ENCODE measurements around the gene SRBD1. TPM values are rescaled to one million over a fixed set of nuclear protein-coding genes. Genes with fewer than 3 reads are reported as not detected.

The SRBD1 gene
- total RNA-seq, 1 donor, result 17.4 TPM

DNA sequence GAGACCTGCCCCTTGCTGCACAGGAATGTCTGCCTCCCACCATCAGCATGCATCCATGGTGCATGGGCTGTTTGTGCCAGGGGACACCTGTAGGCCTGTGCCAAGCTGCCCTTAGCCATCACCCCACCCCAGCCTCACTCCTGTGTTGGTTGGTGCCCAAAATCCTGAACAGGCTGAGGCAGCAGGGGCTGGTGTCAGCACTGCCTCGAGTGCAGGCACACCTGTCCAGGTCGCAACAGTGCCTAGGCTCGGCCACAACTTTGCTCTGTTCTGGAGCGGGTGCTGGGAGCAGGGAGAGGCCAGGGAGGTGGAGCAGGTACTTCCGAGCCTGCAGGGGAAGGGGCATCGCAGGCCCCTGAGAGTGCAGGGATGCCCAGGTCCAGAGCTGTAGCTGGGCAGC, 69.1 kb downstream of the SRBD1 start:
- Histone ChIP-seq H3K27me3 (ENCODE audit: insufficient read depth, low read length) (no peaks in the 10 kb centered on the region), H3K36me3 (ENCODE audit: insufficient read depth, low read length) (peaks cover 32% of the 10 kb centered on the region), H3K27ac (ENCODE audit: low read depth, low read length) (no peak overlapping the region), H3K4me1 (ENCODE audit: insufficient read depth, low read length) (no peaks in the 10 kb centered on the region), H3K4me3 (ENCODE audit: insufficient read depth, low read length) (no peak overlapping the region), H4K20me1 (ENCODE audit: insufficient read depth, low read length) (no peaks in the 10 kb centered on the region), H3K9me3 (ENCODE audit: low read depth, low read length) (peaks cover 3% of the 10 kb centered on the region), H2AFZ (ENCODE audit: low read length) (no peak overlapping the region), H3K4me2 (ENCODE audit: insufficient read depth, low read length) (no peak overlapping the region), H3K79me2 (ENCODE audit: insufficient read depth, low read length) (no peaks in the 10 kb centered on the region)
- TF ChIP-seq, protein P1, sequence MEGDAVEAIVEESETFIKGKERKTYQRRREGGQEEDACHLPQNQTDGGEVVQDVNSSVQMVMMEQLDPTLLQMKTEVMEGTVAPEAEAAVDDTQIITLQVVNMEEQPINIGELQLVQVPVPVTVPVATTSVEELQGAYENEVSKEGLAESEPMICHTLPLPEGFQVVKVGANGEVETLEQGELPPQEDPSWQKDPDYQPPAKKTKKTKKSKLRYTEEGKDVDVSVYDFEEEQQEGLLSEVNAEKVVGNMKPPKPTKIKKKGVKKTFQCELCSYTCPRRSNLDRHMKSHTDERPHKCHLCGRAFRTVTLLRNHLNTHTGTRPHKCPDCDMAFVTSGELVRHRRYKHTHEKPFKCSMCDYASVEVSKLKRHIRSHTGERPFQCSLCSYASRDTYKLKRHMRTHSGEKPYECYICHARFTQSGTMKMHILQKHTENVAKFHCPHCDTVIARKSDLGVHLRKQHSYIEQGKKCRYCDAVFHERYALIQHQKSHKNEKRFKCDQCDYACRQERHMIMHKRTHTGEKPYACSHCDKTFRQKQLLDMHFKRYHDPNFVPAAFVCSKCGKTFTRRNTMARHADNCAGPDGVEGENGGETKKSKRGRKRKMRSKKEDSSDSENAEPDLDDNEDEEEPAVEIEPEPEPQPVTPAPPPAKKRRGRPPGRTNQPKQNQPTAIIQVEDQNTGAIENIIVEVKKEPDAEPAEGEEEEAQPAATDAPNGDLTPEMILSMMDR (IDR thresholded peaks at IDR 0.05; ENCODE audit: extremely low read depth, low read depth, low read length), result no peak
- no peak for DNase-seq (ENCODE audit: insufficient read length, low spot score, missing footprints)

DNA sequence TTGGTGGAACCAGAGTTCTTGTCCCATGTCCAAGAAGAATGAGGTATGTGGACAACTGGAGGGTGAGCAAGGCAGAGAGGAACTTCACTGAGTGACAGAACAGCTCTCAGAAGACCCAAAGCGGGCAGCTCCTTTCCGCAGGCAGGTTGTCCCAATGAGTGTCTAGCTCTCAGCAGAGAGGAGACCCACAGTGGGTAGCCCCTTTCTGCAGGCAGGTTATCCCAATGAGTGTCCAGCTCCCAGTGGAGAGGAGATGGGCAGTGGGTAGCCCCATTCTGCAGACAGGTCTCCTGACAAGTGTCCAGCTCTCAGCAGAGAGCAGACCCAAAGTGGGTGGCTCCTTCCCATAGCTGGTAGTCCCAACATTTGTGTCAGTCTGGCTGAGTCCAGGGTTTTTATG, 69.6 kb downstream of the SRBD1 start:
- H3K79me2 ChIP-seq (ENCODE audit: insufficient read depth, low read length), result no peaks in the 10 kb centered on the region
- TF ChIP-seq, protein P1 (IDR thresholded peaks at IDR 0.05; ENCODE audit: extremely low read depth, low read depth, low read length), result no peak
- H3K4me2 ChIP-seq (ENCODE audit: insufficient read depth, low read length), result no peak overlapping the region
- H3K27me3 ChIP-seq (ENCODE audit: insufficient read depth, low read length), result no peaks in the 10 kb centered on the region
- H3K9me3 ChIP-seq (ENCODE audit: low read depth, low read length), result peaks cover 3% of the 10 kb centered on the region
- peaks cover 32% of the 10 kb centered on the region for H3K36me3 ChIP-seq (ENCODE audit: insufficient read depth, low read length)
- DNase-seq (ENCODE audit: insufficient read length, low spot score, missing footprints), result no peak
- no peak overlapping the region for H3K27ac ChIP-seq (ENCODE audit: low read depth, low read length)
- H3K4me3 ChIP-seq (ENCODE audit: insufficient read depth, low read length), result no peak overlapping the region
- no peaks in the 10 kb centered on the region for H3K4me1 ChIP-seq (ENCODE audit: insufficient read depth, low read length)
- no peaks in the 10 kb centered on the region for H4K20me1 ChIP-seq (ENCODE audit: insufficient read depth, low read length)
- H2AFZ ChIP-seq (ENCODE audit: low read length), result no peak overlapping the region

DNA sequence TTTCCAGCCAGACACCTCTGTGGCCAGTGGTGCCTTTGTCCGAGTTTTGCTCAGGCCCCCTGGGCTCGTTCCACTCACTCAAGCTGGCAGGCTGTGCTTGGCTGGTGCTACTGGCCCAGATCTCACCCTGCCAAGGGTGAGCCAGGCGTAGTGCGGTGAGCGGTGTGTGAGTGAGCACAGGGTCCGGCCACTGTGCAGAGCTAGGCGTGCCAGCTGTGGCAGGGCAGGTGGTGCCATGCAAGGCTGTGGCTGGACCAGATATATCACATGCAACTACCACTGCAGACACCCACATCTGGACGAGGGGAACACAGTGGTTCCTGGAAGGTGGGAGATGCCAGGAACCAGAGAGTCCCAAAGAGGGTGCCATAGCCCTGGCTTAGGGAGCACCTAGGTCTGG, 70.1 kb downstream of the SRBD1 start:
- no peaks in the 10 kb centered on the region for H3K4me1 ChIP-seq (ENCODE audit: insufficient read depth, low read length)
- H3K79me2 ChIP-seq (ENCODE audit: insufficient read depth, low read length), result no peaks in the 10 kb centered on the region
- peaks cover 32% of the 10 kb centered on the region for H3K36me3 ChIP-seq (ENCODE audit: insufficient read depth, low read length)
- H3K4me3 ChIP-seq (ENCODE audit: insufficient read depth, low read length), result no peak overlapping the region
- H3K4me2 ChIP-seq (ENCODE audit: insufficient read depth, low read length), result no peak overlapping the region
- no peak for DNase-seq (ENCODE audit: insufficient read length, low spot score, missing footprints)
- no peak overlapping the region for H2AFZ ChIP-seq (ENCODE audit: low read length)
- no peak overlapping the region for H3K27ac ChIP-seq (ENCODE audit: low read depth, low read length)
- no peaks in the 10 kb centered on the region for H3K27me3 ChIP-seq (ENCODE audit: insufficient read depth, low read length)
- no peaks in the 10 kb centered on the region for H4K20me1 ChIP-seq (ENCODE audit: insufficient read depth, low read length)
- H3K9me3 ChIP-seq (ENCODE audit: low read depth, low read length), result peaks cover 3% of the 10 kb centered on the region
- TF ChIP-seq, protein P1 (IDR thresholded peaks at IDR 0.05; ENCODE audit: extremely low read depth, low read depth, low read length), result no peak

DNA sequence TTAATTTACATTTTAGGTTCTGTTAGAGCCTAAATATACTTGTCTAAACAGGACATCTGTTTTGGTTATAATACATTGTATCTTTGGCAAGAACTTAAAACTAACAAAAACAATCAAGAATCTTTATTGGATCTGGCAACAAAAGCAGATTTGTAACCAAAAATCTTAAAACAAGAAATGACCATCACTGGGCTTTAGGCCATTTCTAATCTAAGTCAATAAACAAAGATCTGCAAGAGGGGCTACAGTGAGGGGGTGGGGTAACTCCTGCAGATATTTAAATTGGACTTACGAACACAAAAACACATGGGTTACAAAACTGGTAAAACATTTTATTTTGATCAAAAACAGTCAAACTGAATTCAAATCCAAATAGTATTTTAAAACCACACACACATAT, 77.3 kb downstream of the SRBD1 start:
- Histone ChIP-seq H3K27ac (ENCODE audit: low read depth, low read length) (no peak overlapping the region), H3K36me3 (ENCODE audit: insufficient read depth, low read length) (no peaks in the 10 kb centered on the region), H3K27me3 (ENCODE audit: insufficient read depth, low read length) (no peaks in the 10 kb centered on the region), H2AFZ (ENCODE audit: low read length) (no peak overlapping the region), H3K4me1 (ENCODE audit: insufficient read depth, low read length) (no peaks in the 10 kb centered on the region), H3K9me3 (ENCODE audit: low read depth, low read length) (no peaks in the 10 kb centered on the region), H3K79me2 (ENCODE audit: insufficient read depth, low read length) (no peaks in the 10 kb centered on the region), H3K4me3 (ENCODE audit: insufficient read depth, low read length) (no peak overlapping the region), H3K4me2 (ENCODE audit: insufficient read depth, low read length) (no peak overlapping the region), H4K20me1 (ENCODE audit: insufficient read depth, low read length) (no peaks in the 10 kb centered on the region)
- no peak for DNase-seq (ENCODE audit: insufficient read length, low spot score, missing footprints)
- TF ChIP-seq, protein P1 (IDR thresholded peaks at IDR 0.05; ENCODE audit: extremely low read depth, low read depth, low read length), result no peak
